OCI-LY3 (cell line): Measurements from ENCODE around the gene CNPY4.

Experiments used
- H2AFZ ChIP-seq: fragments of 200-600, 300-600 bp; shearing (Covaris generic); 2 replicates; pipeline ENCODE4 v1.6.0; 2014; ENCODE audit warnings: antibody characterized with exemption, low read depth, low read length
- H3K27ac ChIP-seq: fragments of 200-600, 300-600 bp; sonication (generic); 2 replicates; pipeline ENCODE4 v1.5.1; 2014; ENCODE audit warnings: mild to moderate bottlenecking, low read length, moderate library complexity, mixed read lengths
- H3K27me3 ChIP-seq: fragments of 200-600, 300-600 bp; sonication (generic); 2 replicates; pipeline ENCODE4 v1.6.1; 2014; ENCODE audit warnings: low read depth, low read length, mixed read lengths
- H3K36me3 ChIP-seq: fragments of 200-600, 300-600 bp; sonication (generic); replicated peaks from 2 replicates; pipeline ENCODE3; 2014; ENCODE audit warnings: low read depth, low read length, mixed read lengths
- H3K4me1 ChIP-seq: fragments of 300-600, 200-600 bp; sonication (generic); 2 replicates; pipeline ENCODE4 v1.6.1; 2014; ENCODE audit warnings: low read length, mixed read lengths
- H3K4me2 ChIP-seq: fragments of 200-600, 300-600 bp; sonication (generic); 2 replicates; pipeline ENCODE4 v1.6.1; 2014; ENCODE audit warnings: low read length, mixed read lengths
- H3K4me3 ChIP-seq: fragments of 300-600, 200-600 bp; sonication (generic); 2 replicates; pipeline ENCODE4 v1.5.1; 2014; ENCODE audit warnings: antibody characterized with exemption, mild to moderate bottlenecking, low read length, moderate library complexity
- H3K79me2 ChIP-seq: fragments of 300-600, 200-600 bp; shearing (Covaris generic); 2 replicates; pipeline ENCODE4 v1.6.1; 2014; ENCODE audit warnings: mild to moderate bottlenecking, low read length, mixed read lengths
- H3K9ac ChIP-seq: fragments of 300-600, 200-600 bp; shearing (Covaris generic); 2 replicates; pipeline ENCODE4 v1.6.0; 2014; ENCODE audit warnings: mild to moderate bottlenecking, low read length, moderate library complexity
- H3K9me3 ChIP-seq: fragments of 200-600, 300-600 bp; shearing (Covaris generic); 2 replicates; pipeline ENCODE4 v1.6.1; 2014; ENCODE audit warnings: low read length, mixed read lengths; ENCODE audit not compliant: insufficient read depth
- H4K20me1 ChIP-seq: fragments of 200-600, 300-600 bp; sonication (generic); 2 replicates; pipeline ENCODE4 v1.6.1; 2016; ENCODE audit warnings: low read length, mixed read lengths; ENCODE audit not compliant: insufficient read depth
- CTCF ChIP-seq: fragments of 200-600, 300-600 bp; sonication (generic); IDR thresholded peaks from 2 replicates; pipeline ENCODE4 v1.5.1; 2014; ENCODE audit warnings: antibody characterized with exemption, low read length, low read depth
- EZH2phosphoT487 ChIP-seq: fragments of 200-600 bp; shearing (Covaris generic); IDR thresholded peaks from 2 replicates; pipeline ENCODE4 v1.6.1; 2018; ENCODE audit warnings: antibody characterized with exemption, mixed run types, low read depth

CNPY4 gene

DNA sequence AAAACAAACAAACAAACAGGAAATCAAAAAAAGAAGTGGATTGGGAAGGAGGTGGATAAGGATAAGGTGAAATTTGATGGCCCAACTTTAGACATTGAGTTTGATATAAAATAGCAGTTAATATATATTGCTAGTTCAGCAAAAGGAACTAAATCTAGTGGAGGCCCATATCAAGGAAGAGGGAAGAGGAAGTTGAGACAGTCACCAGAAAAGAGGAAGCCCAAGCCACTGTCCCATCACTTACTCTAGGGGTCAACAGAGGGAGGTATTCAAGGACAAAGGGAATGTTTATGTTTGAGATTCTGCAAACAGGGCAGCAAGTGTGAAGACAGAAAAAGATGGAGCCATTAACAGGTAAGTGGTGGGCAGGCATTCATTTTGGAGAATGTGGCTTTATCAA, 33.0 kb downstream of the CNPY4 start:
- peaks cover 38% of the 10 kb centered on the region for H3K36me3 ChIP-seq
- H3K4me1 ChIP-seq, result peaks cover 30% of the 10 kb centered on the region
- H3K27ac ChIP-seq, result peak overlapping the region; percentile 49
- no peaks in the 10 kb centered on the region for H3K9me3 ChIP-seq
- no peak overlapping the region for H3K4me3 ChIP-seq
- no peak overlapping the region for H3K9ac ChIP-seq
- TF ChIP-seq EZH2phosphoT487 (no peak), CTCF (peak; percentile 5; the same call in 1 of the 2 replicates)
- H3K79me2 ChIP-seq, result peaks cover 27% of the 10 kb centered on the region
- H2AFZ ChIP-seq, result no peak overlapping the region
- H4K20me1 ChIP-seq, result 0 out of 2 replicates have a peak, but pooled peaks cover 2% of the 10 kb centered on the region
- H3K27me3 ChIP-seq, result no peaks in the 10 kb centered on the region
- 0 out of 2 replicates have a peak overlapping the region, but pooled peaks have one; percentile 9 for H3K4me2 ChIP-seq

GRCh38 chr7:100152937-100153666, 33.7 kb downstream of the CNPY4 start:
- Histone ChIP-seq H3K4me3 (no peak overlapping the region), H4K20me1 (peaks cover 2% of the 10 kb centered on the region; the same call in 1 of the 2 replicates), H3K9me3 (no peaks in the 10 kb centered on the region), H3K4me2 (no peak overlapping the region), H3K4me1 (peaks cover 34% of the 10 kb centered on the region), H2AFZ (no peak overlapping the region), H3K27me3 (no peaks in the 10 kb centered on the region), H3K27ac (no peak overlapping the region), H3K36me3 (peaks cover 38% of the 10 kb centered on the region), H3K9ac (no peak overlapping the region), H3K79me2 (peaks cover 32% of the 10 kb centered on the region)
- TF ChIP-seq EZH2phosphoT487 (no peak), CTCF (no peak)

DNA sequence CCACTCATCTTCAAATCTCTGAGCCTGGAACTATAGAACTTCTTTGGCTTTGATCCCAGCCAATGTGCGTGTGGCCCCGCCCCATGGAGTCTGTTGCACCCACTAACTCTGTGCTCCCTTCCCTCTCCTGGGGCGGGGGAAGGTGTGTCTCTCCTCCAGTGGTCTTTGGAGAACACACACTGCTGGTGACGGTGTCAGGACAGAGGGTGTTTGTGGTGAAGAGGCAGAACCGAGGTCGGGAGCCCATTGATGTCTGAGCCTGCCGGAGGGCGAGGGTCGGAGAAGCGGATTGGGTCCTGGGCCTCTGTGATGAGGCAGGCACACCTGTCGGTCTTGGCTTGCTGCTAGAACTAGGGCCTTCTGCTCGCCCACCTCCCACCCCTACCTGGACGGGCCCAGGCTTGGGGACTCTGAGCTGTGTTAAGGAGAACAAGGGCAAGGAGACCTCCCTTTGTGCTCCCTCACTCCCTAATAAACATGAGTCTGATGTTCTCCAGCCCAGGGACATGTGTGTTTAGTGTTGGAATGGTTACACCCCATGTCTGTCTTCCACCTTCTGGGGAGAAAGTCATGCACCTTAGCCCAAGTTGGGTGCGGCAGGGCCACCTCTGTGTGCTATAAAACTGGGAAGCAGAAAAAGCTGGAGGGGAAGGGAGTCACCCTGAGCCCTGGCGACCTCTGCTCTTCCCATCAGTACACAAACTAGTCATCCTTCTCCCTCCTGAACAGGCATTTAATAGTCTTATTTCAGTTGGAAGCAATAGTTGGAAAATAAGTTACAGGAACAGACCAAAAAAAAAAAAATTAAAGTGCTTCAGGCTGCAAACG, 34.5 kb downstream of the CNPY4 start:
- H3K36me3 ChIP-seq, result peaks cover 38% of the 10 kb centered on the region
- H3K9ac ChIP-seq, result no peak overlapping the region
- H3K4me2 ChIP-seq, result no peak overlapping the region
- no peaks in the 10 kb centered on the region for H3K9me3 ChIP-seq
- peaks cover 32% of the 10 kb centered on the region for H3K4me1 ChIP-seq
- H3K27ac ChIP-seq, result no peak overlapping the region
- H4K20me1 ChIP-seq, result peaks cover 2% of the 10 kb centered on the region; the same call in 1 of the 2 replicates
- H3K27me3 ChIP-seq, result no peaks in the 10 kb centered on the region
- no peak overlapping the region for H2AFZ ChIP-seq
- TF ChIP-seq CTCF (no peak), EZH2phosphoT487 (no peak)
- H3K79me2 ChIP-seq, result peaks cover 33% of the 10 kb centered on the region
- H3K4me3 ChIP-seq, result no peak overlapping the region

DNA sequence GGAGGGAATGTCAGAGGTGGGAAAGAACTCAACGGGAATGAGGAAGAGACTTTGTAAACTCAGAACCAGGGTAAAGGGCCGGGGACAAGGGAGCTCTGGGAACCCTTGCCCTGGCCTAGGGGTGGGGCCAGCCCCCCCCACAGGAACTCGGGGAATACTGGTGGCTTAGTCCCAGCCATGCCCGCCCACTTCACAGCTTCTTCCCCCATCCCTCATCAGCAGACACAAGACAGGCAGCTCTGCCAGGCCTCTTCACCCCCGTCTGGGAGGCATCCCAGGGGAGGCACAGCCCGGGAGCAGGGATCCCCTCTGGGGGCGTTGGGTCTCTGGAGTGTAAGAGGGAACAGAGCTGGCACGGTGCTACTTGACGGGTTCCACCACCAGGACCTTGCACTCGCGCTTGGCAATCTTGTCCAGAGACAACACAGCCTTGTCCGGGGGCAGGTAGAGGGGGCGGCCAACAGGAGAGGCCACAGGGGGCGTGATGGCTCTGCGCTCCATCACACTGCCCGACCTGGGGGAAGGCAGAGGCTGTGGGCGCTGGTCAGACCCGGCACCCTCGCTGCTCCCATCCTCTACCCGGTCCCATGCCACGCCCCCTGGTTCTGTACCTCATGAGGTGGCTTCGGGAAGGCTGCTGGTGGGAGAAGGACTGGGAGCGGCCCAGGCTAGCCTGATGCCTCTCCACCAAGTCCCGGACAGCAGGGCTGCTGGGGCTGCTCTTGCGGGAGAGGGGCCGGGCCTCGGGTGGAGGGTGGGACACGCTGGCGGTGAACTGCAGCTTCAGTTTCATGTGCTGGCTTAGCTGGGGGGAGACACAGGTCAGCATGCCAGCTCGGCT, 35.4 kb downstream of the CNPY4 start:
- Histone ChIP-seq H2AFZ (no peak overlapping the region), H3K27ac (no peak overlapping the region), H3K9ac (no peak overlapping the region), H3K4me2 (no peak overlapping the region), H3K27me3 (no peaks in the 10 kb centered on the region), H3K9me3 (no peaks in the 10 kb centered on the region), H4K20me1 (peaks cover 2% of the 10 kb centered on the region; the same call in 1 of the 2 replicates), H3K4me3 (no peak overlapping the region), H3K4me1 (peaks cover 34% of the 10 kb centered on the region), H3K36me3 (peaks cover 38% of the 10 kb centered on the region), H3K79me2 (peaks cover 24% of the 10 kb centered on the region)
- no peak for TF ChIP-seq EZH2phosphoT487
- TF ChIP-seq CTCF, result no peak
